DMS153 (cell line): ENCODE measurements around the gene EPB42.

Experiments
- DNase-seq: peaks from one replicate; lab custom pipeline; 2025; lab: John Stamatoyannopoulos, UW

EPB42 gene

DNA sequence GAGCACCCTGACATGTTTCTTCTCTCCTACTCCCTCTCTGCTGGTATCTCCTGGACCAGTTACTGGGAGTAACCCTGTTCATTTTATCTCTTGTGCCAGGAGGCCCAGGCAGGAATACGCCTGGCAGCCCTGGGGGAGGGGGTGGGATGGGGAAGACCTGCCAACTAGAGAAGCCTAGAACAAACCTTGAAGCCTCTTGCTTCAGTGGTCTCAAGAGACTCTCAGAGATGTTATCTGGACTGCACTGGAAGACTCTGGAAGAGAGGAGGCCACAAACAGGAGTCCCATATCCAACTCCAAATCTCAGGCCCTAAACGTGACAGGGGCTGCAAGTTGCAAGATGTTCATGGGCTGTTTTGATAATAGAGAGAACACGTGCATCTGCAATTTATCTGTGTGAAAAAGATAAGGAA lies at the start of gene EPB42:
Gene EPB42, minus strand, starts transcription at position 28 of the 413 bp plus-strand sequence. CDS start 193 bp downstream, outside the sequence.
- no peak for DNase-seq

DNA sequence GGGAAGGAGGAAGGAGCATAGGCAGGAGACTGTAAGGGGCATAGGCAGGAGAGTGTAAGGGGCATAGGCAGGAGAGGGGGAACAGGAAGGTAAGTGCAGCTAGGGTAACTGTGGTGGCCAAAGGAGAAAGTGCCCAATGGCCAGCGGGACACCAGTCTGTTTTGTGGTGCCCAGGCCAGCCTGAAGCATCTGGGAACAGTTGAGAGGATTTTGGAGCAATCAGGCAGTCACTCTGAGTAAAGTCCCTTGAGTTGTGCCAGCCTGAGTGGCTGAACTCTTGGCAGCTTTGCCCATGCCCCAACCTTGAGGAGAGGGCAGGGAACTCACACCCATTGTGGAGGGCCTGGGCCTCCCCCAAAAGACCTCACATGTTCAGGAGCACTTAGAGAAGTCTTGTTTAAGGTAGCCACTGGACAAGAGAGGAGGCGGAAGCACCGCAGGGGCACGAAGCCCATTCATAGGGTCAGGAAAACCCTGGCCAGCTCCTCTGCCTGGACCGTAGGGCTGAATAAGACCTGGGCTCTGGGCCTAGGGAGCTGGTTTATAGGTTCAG lies 49.4 kb upstream of the EPB42 start:
- no peak for DNase-seq

DNA sequence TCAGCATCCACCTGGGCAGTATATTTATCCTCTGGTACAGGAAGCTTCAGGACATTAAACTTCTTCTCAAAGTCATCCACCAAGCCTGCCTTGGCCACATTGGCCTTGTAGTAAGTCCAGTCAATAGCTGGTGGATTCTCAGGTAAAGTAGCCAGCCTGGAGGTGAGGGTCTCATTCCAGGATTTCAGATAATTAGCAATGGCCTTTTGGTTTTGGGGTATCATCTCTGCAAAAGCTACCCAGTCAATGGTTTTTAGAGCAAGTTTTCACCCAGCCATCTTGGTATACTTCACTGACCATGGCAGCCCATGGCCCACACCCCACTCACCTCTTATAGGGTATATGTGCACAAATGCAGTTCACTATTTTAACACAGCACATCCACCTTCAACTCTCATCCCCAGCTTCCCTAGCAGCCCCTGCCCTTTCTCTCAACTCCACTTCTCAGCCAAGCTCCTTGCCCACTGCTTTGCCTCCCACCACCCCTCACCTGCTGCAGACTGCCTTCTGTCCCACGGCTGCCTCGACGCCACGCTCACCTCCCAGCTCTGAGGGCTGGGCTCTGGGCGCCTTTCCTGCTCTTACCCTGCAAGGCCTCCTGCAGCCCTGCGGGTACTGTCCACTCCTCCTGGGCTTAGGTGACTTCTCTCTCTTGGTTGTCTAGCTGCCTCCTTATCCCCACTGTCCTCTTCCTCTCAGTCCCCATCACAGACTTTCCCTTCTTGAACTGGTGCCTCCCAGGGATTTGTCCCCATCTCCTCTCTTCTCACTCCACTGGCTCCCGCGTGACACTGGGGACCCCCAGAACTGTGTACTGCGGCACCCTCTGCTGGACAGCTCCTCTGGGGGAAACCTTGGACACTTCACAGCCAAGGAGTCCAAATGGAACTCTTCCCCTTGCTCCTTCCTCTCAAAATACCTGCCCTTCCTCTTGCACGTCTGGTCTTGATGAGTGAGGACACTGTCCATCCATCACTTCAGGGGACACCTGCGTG lies 47.6 kb upstream of the EPB42 start:
- DNase-seq = no peak

DNA sequence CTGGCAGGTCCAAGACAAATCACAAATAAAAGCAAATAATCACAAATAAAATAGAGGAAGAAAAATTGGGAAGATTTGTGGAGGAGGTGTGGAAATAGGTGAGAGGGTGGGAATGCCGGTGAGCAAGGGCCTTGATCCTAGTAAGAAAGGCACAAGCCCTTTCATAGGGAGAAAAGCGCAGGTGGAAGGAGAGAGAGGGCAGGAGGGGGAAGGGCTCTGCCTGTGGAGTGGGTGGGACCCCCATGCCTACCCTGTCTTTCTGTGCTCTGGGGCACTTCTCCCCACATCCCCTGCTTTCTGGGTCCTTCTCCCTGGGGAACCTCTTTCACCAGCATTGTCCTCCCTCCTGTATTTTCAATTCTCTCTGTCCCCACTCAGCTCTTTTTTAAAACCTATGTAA lies 46.6 kb upstream of the EPB42 start:
- no peak for DNase-seq

DNA sequence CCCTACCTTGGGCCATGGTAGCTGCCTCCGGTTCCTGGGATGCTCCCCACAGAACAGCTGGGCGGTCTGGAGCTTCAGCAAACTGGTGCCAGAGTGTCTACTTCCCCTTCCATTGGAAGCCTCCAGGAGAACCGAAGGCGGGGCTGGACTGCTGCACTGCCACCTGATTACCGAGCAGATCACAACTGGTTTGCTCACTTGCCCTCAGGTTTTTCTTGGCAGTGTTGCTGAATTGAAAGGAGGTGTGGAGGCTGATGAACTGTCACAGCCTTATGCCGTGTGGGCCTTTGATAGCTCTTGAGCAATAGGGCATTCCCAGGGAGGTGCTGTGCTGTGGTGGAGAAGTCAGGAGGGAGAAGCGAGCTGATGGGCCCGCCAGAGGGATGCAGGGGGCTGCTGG lies 46.0 kb upstream of the EPB42 start, which contains the start of gene TGM5:
Gene TGM5, minus strand, starts transcription at position 95 of the 400 bp plus-strand sequence. Its CDS starts 79 bp downstream, at position 16.
- DNase-seq = no peak

DNA sequence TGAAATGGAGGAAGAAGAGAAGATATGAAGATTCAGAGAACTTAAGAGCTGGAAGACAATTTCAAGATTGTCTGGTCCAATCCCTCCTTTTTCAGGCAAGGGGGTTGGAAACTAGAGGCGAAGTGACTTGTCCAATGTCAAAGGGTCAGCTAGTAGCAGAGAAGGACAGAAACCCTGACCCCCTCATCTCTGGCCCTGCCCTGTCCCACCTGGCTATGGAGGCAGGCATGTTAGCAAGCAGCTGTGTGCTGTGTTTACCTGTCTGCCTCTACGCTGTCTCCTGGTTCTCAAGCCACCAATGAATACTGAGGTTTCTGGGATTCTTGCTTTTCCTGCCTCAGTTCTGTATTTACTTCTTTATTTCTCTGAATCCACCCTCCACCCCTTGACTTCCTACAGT lies 45.6 kb upstream of the EPB42 start:
- DNase-seq = no peak

DNA sequence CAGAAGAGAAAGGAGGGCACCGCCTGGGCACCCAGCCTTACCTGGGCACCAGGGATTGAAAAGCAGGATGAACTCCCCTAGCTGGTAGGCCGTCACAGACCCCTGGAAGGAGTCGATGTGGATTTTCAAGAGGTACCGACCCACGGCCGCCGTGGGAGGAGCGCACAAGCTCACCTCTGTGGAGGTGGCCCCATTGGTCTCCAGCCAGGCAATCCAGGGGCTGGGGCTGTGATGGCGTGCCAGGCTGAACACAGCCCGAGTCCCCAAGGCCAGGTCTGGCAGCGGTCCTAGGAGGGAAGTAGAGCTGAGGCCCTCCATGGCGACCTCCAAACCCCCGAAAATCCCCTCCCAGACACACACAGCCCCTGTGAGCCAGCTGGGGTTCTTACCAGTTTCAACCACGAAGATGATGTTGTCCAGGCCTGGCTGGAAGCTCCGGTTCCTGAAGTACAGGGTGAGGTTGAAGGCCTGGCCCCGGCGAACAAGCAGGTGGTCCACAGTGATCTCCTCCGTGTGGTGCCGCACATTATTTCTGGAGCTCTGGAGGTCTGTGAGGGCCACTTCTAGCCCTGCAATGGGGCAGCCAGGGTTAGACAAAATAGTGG lies 39.3 kb upstream of the EPB42 start:
- no peak for DNase-seq

DNA sequence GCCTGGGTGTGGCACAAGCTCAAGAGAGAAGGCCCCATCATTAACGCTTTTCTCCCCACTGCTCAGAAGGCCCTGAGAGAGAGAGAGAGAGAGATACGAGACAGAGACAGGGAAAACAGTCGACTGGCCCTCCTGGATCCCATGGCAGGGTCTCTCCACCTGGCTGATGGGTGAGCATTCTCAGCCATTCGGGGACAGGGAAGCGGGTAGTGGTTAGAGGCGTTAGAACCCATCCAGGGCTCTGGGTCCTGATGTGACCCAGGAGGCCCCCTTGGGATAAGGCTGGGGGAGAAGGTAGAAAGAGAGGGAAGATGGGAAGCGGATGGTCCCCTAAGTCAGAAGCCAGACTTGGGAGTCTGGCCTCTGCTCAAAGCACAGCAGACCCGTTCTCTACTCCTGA lies 38.0 kb upstream of the EPB42 start:
- DNase-seq = no peak

DNA sequence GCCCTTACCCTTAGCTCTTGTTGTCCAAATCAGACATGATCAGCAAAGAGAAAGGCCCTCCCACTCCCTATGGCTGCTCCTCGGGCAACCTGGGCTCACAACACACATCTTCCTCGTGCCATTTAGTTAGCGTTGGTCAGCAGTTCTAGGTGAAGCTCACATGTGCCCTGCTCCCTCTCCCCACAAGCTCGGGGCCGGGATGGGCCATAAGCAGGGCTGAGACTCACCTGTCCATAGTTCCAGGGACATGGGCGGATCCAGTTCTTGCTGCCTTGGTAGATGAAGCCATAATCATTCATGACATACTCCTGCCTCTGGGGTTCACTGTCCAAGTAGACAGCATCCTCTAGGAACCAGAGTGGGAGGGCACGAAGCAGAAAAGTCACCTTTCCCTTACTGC lies 35.5 kb upstream of the EPB42 start:
- DNase-seq = no peak

DNA sequence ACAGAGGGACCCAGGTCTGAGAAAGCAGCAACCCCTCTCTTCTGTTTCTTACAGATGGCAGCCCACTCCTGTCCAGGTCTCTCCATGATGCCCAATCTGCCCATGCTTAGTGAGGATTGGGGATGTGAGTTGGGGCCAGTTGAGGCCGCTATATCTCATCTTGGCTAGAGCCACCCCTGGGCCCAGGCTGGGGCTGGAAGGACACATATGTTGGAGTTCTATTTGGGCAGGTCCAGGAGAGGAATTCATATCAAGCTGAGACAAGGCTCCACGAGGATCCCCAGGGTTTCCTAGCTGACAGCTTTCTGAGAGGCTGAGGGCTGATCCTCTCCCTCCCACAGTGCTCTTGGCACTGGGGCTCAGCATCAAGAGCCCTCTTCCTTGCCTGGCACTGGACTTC lies 34.6 kb upstream of the EPB42 start:
- no peak for DNase-seq

DNA sequence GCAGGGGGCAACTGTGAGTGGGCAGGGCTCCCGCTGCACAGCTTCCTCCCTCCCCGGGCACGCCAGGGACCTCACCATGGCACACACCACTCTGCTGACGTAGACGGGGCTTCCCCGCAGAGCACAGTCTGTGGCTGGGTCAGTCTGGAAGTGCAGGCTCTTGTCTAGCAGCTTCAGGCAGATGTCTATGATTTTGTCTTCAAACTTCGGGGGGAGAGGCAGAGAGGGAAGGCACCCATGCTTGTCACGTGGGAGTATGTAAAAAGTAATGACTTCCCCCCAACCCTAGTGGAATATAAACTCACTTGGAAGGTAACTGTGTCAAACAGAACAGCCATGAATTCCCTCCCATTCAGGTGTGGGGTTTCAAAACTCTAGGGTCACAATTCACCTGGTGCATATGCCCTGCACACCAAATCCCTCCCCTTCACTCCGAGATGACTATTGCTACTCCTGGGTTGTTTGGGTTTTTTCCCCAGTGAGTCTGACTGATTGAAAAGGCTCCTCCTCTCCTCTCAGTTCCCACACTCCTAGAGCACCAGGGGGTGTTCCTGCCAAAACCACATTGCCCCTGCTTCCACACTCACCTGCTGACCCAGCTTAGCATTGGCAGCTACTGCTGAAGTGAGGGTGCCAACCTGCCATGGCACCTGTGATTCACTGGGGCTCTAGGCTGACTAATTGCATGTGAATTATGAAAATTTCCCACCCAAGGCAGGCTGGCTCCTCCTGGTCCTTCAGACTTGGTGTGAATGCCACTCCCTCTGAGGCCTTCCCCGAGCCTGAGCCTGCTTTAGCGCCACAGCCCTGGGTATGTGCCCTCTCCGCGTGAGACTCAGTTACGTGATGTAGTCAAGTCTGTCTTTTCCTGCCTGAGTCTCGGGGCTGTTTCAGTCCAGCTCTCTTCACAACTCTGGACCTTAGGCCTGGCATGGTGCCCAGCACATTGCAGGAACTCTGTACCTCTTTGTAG lies 32.9 kb upstream of the EPB42 start:
- no peak for DNase-seq

DNA sequence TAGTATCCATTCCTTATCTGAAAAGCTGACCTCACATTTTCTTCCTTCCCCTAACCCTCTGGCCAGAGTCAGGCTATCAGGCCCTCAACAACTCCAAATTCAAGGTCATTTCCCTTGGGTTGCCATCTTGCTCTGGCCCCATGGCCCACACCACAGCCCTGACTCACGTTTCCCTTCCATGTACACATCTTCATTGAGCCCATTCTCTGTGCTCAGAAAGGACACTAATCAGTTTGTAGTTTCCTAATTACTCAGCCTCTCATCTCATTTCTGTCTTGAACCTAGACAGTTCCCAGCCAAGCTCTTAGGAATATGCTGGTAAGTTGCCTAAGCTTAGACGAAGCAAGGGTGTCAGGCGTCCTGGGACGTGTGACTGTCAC lies 31.0 kb upstream of the EPB42 start:
- no peak for DNase-seq

DNA sequence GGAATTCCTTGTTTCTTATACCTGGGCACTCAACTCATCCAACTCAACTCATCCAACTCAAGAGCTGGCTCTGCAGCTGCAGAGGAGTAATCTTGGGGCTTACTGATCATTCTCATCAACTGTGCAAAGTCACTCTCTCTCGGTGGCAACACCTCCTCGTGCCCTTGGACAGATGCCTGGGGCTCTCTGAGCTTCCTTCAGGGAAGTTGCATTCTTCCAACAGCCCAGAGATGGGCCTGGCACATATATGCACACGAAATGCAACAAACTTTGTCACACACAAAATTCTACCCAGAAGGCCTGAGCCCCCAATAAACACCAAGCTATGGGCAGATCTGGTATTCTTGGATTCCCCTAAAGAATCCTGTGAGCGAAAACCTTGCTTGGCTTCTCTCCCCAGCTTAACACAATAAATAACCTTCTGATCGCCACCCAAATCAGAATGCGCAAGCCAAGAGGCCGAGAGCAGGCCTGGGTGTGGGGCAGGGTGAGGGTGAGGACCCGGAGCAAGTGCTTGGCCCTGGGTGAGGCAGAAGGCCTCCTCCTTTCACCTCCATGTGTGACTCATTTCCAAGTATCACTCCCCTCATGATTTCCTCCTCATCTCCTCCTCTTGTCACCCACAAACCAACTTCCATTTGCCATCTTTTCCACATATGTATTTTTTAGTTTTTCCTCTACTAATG lies 30.5 kb upstream of the EPB42 start:
- DNase-seq = no peak

DNA sequence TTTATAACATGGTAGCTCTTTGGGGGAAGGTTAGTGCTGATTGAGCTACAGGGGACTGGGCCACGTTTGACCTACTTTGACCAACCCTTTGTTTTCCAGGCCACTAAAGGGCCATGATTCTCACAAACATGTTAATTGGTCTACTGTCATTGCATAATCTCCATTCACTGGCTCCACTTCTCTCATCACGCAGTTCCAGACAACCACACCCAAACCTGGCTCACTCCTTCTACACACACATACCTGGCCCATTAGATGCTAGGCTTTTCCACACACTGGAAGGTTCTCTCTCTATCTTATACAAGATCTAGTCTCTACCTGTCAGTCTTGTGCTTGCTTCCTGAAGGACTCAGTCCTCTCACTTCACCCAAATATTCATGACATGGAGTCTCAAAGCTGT lies 30.0 kb upstream of the EPB42 start:
- DNase-seq = no peak

DNA sequence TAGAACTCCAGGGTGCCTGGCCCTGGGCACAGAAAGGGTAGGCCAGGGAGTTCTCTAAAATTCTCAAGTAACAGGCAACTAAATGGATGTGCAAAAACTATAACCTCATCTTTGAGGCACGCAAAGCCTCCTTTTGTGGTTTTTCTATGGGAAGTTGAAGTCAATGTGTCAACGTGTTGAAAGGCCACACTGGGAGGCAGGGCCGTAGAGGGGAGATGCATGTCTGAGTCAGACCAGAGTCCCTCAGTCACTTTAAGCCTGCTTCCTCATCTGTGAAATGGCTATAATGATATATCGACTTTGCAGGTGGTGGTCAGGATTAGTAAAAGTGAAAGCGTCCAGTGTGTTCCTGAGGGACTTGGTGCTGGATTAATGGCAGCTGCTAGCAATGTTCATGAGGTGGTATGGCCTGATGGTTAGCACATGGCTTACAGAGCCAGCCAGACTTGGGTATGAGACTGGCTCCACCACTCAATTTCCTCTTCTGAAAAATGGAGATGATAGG lies 28.9 kb upstream of the EPB42 start:
- DNase-seq = no peak

DNA sequence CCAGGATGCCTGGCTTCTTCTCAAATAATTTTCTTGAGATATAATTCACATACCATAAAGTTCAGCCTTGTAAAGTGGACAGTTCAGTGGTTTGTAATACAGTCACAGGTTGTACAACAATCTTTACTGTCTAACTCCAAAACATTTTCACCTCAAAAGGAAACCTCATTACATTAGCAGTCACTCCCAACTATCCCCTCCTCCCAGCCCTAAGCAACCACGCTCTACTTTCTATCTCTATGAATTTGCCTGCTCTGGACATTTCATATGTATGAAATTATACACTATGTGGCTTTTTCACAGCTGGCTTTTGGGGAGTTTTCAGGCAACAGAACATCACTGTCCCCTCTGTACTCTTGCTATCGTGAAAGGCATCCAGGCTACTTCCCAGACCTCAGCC lies 28.4 kb upstream of the EPB42 start:
- DNase-seq = no peak

DNA sequence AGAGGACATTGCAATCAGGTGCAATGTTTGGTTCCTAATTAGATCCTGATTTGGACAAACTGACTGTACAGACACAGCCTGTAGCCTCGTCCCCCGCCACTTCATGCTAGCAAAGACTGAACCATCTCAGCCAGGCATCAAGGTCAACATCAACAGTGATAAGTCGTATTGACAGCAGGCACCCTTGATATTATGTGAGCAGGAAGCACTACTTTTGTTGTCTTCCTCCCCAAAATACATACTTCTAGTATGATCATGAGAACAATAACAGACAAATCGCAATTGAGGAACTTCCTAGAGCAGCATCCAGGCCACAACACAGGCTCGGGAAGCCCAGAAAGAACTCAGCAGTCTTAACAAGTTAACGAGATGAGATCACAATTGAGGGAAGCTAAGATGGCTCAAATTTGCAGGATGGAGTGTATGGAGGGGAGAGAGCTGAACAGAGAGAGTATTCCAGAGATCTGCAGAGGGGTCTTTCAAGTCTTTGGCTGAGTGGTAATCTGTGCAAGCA lies 25.5 kb upstream of the EPB42 start:
- no peak for DNase-seq

DNA sequence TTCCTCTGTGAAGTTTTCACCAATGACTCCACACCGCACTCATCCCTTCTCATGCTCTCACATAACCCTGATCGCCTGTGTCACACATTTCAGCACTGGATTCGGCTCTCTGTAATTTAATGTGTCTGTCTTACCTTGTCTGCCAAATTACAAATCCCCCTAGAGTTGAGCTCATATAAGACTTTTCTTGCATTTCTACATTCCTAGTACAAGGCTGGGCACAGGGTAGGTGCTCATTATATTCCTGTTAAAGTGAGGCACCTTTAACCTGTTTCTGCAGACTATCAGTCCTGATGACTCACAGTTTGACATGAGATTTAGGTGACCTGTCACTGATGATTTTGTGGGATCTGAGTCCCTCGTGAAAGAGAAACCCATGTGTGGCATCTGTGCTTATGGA lies 23.3 kb upstream of the EPB42 start:
- no peak for DNase-seq

DNA sequence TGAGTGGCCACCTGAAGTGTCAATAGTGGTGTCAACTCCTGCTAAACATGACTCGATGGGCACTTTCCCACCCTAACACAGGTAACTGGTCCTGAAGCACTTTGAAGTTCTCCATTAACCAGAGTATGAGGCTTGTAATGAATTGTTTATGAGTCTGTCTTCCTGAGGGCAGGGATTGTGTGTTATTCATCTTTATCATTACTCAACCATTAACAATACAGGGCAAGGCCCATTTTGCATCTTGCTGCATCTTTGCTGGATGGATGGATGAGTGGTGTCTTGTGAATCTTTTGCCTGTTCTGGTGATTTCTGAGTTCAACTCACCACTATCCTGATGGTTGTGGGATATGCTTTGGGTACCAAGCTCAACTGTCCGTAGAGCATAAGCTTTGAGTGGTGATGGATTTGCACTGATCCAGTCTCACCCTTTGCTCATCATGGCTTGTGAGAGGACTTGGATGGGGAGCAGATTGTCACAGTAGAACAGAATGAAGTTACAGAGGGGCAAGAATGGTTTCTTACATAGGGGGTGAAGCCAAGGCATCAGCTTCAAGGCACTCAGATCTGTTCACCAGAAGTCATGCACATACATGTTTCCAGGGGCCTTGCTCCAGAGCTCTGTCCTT lies 22.3 kb upstream of the EPB42 start:
- DNase-seq = no peak

DNA sequence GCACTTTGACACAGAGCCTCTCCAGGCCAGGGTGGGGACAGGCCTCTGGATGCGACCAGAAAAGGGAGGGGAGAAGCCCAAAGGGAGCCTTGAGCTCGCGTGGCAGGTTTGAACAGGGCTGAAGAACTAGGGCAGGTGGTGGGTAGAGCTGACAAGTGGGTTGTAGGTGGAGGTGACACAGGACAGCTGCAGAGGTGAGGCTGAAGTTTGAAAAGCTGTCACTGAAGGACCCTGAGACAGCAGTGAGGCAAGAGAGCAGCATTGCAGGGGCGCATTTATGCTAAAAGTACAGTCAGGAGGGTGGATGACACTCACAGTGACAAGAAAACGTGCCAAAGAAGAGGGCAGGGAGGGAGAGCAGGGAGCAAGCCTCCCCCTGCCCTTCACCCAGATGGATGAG lies 21.8 kb upstream of the EPB42 start:
- DNase-seq = no peak
